Hepatocyte (in vitro differentiated cells): ENCODE data around the gene TNIP3.

Experiments
- EZH2 ChIP-seq: fragments of 200-600 bp; sonication (generic); IDR thresholded peaks from 2 replicates; pipeline ENCODE4 v1.6.1; 2016; ENCODE audit warnings: antibody characterized with exemption, mild to moderate bottlenecking, borderline replicate concordance
- TF ChIP-seq, protein P1 (sequence below): fragments of 200-600 bp; sonication (generic); IDR thresholded peaks from 2 replicates; pipeline ENCODE4 v1.5.1; 2016; ENCODE audit warnings: antibody characterized with exemption, mild to moderate bottlenecking; ENCODE audit not compliant: poor library complexity

DNA sequence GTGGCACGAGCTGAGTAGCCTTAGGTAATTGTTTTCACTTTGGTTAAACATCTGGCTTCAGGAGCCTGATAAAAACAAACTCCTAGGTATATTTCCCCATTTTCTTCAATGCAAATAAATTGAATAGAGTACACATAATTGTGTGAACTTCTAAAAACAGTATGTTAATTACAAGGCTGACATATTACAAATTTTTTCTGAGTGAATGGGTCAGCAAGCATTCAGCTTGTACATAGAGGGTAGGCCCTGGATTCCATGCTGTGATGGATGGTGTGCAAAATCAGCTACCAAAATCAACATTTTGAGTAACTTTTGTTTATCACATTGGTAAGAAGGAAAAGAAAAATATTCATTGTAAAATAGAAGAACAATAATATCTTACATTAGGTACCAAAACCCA is 12.2 kb downstream of the TNIP3 start:
- TF ChIP-seq, protein P1, sequence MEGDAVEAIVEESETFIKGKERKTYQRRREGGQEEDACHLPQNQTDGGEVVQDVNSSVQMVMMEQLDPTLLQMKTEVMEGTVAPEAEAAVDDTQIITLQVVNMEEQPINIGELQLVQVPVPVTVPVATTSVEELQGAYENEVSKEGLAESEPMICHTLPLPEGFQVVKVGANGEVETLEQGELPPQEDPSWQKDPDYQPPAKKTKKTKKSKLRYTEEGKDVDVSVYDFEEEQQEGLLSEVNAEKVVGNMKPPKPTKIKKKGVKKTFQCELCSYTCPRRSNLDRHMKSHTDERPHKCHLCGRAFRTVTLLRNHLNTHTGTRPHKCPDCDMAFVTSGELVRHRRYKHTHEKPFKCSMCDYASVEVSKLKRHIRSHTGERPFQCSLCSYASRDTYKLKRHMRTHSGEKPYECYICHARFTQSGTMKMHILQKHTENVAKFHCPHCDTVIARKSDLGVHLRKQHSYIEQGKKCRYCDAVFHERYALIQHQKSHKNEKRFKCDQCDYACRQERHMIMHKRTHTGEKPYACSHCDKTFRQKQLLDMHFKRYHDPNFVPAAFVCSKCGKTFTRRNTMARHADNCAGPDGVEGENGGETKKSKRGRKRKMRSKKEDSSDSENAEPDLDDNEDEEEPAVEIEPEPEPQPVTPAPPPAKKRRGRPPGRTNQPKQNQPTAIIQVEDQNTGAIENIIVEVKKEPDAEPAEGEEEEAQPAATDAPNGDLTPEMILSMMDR, result no peak
- no peak for TF ChIP-seq EZH2
